ENCODE results near the gene ZDHHC4. TPM values are rescaled to one million over a fixed set of nuclear protein-coding genes. Genes with fewer than 3 reads are reported as not detected.
A peak's percentile ranks its signal among the peaks of the same experiment; 100 is the strongest.

Gene ZDHHC4
- total and polyA plus RNA-seq, 9 of the 15 experiments (the other 6 are each of a cell fraction or from before 2014, with no cell fraction given) = 33.4 to 106 (median 58.3) TPM

- TF ChIP-seq DNMT1 (IDR thresholded peaks at IDR 0.05) (no peak), MGA (IDR thresholded peaks at IDR 0.05) (no peak), COPS2 (conservative IDR thresholded peaks at IDR 0.05) (no peak), FOXJ2 (tag; IDR thresholded peaks at IDR 0.05) (0 out of 2 replicates have a peak, but pooled peaks have one; percentile 22), YY1 (IDR thresholded peaks at IDR 0.05; ENCODE audit: borderline replicate concordance in 1 of 3, control insufficient read depth in 1 of 3, extremely low read depth in 1 of 3, insufficient read depth in 3 of 3, insufficient read length in 1 of 3, insufficient replicate concordance in 2 of 3, low read depth in 1 of 3, low read length in 2 of 3) (peak in 2 of 3 experiments; percentile 69 to 78), HMG20B (CRISPR knock-in tag; IDR thresholded peaks at IDR 0.05) (no peak), POLR2AphosphoS2 (IDR thresholded peaks at IDR 0.05; ENCODE audit: low read length) (peak; percentile 80; the same call in 1 of the 2 replicates), ZNF140 (CRISPR knock-in tag; IDR thresholded peaks at IDR 0.05) (no peak), PREB (CRISPR knock-in tag; IDR thresholded peaks at IDR 0.05) (no peak), ZBTB17 (CRISPR knock-in tag; IDR thresholded peaks at IDR 0.05) (no peak), MECOM (CRISPR knock-in tag; IDR thresholded peaks at IDR 0.05) (no peak), DPF2 (IDR thresholded peaks at IDR 0.05) (no peak), ZNF232 (CRISPR knock-in tag; IDR thresholded peaks at IDR 0.05) (no peak), TAF9B (IDR thresholded peaks at IDR 0.05; ENCODE audit: partially characterized antibody) (no peak), BRCA1 (IDR thresholded peaks at IDR 0.05) (no peak), BRCA1 (CRISPR knock-in tag; IDR thresholded peaks at IDR 0.05) (no peak), ZNF212 (CRISPR knock-in tag; IDR thresholded peaks at IDR 0.05) (no peak)
Observed at GRCh38 chr7:6589829-6590644, 12.8 kb downstream of the ZDHHC4 start, which contains the start of gene INTS15 (continued).
